ENCODE data around the gene APEH.

DNA sequence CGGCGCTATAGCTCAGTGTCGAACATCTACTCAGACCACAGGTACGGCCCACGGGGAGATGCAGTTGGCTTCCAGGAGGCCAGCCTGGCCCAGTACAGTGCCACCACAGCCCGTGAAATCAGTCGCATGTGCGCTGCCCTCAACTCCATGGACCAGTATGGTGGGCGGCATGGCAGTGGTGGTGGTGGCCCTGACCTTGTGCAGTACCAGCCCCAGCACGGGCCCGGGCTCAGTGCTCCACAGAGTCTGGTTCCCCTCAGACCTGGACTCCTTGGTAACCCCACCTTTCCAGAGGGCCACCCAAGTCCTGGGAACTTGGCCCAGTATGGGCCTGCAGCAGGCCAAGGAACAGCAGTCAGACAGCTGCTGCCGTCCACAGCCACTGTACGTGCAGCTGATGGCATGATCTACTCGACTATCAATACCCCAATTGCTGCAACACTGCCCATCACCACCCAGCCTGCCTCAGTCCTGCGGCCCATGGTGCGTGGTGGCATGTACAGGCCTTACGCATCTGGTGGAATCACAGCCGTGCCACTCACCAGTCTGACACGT is 18.3 kb upstream of the APEH start:
- TF ChIP-seq ZNF792 (tag by site-specific recombination; IDR thresholded peaks at IDR 0.05) (no peak), TRIM28 (IDR thresholded peaks at IDR 0.05; ENCODE audit: borderline replicate concordance, low read length) (no peak), ZNF175 (tag by site-specific recombination; IDR thresholded peaks at IDR 0.05) (no peak), ZNF274 (IDR thresholded peaks at IDR 0.05; ENCODE audit: low read length) (no peak), ZNF274 (tag by site-specific recombination; IDR thresholded peaks at IDR 0.05; ENCODE audit: borderline replicate concordance) (no peak), KLF16 (tag by site-specific recombination; IDR thresholded peaks at IDR 0.05) (no peak)
- TF ChIP-seq, protein P1, sequence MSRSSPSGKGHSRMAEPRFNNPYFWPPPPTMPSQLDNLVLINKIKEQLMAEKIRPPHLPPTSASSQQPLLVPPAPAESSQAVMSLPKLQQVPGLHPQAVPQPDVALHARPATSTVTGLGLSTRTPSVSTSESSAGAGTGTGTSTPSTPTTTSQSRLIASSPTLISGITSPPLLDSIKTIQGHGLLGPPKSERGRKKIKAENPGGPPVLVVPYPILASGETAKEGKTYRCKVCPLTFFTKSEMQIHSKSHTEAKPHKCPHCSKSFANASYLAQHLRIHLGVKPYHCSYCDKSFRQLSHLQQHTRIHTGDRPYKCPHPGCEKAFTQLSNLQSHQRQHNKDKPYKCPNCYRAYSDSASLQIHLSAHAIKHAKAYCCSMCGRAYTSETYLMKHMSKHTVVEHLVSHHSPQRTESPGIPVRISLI (tag by site-specific recombination; IDR thresholded peaks at IDR 0.05) = no peak
- TF ChIP-seq, protein P2, sequence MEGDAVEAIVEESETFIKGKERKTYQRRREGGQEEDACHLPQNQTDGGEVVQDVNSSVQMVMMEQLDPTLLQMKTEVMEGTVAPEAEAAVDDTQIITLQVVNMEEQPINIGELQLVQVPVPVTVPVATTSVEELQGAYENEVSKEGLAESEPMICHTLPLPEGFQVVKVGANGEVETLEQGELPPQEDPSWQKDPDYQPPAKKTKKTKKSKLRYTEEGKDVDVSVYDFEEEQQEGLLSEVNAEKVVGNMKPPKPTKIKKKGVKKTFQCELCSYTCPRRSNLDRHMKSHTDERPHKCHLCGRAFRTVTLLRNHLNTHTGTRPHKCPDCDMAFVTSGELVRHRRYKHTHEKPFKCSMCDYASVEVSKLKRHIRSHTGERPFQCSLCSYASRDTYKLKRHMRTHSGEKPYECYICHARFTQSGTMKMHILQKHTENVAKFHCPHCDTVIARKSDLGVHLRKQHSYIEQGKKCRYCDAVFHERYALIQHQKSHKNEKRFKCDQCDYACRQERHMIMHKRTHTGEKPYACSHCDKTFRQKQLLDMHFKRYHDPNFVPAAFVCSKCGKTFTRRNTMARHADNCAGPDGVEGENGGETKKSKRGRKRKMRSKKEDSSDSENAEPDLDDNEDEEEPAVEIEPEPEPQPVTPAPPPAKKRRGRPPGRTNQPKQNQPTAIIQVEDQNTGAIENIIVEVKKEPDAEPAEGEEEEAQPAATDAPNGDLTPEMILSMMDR (tag by site-specific recombination; IDR thresholded peaks at IDR 0.05) = no peak
